Cardiac fibroblast (primary cell): Measurements from ENCODE around the gene ARID1B.

Experiments
- DNase-seq, 2 donors: peaks; one replicate each; pipeline versions ENCODE4 v3.0.0 to v3.0.0-alpha.2; 2010; ENCODE audit warnings: low read depth in 2 of 2
- H3K4me3 ChIP-seq, 2 donors: replicated peaks in 1 of 2; 1 replicate in 1 of 2; 2 replicates in 1 of 2; pipeline ENCODE4 v1.5.1; 2011; ENCODE audit warnings: low read depth in 2 of 2, low read length in 2 of 2, mild to moderate bottlenecking in 2 of 2, moderate library complexity in 1 of 2
- CTCF ChIP-seq: IDR thresholded peaks from one replicate; pipeline ENCODE4 v1.5.1; 2011; ENCODE audit warnings: low read depth, mild to moderate bottlenecking, low read length, inconsistent platforms

The ARID1B gene

GRCh38 chr6:156879186-156879585 lies 102.0 kb downstream of the ARID1B start:
- no peak overlapping the region for H3K4me3 ChIP-seq
- DNase-seq: no peak
- no peak for TF ChIP-seq CTCF

DNA sequence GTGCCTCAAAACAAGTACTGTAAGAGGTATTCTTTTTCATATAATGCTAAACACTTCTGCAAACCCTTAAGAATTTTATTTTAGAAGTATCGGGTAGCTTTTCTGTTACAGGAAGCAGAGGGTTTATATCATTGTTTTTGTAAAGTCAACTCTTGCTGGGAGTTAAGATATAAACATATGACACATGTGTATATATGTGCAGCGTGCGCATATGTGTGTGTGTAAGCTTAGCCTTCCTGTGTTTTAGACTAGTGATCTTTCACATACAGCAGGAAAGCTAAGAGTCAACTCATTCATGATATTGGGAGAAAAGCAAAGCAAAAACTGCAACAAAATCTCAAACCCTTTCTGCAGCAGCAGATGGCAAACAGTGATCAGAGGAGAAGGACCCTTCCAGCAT lies 102.4 kb downstream of the ARID1B start:
- no peak for TF ChIP-seq CTCF
- DNase-seq: no peak
- H3K4me3 ChIP-seq: no peak overlapping the region

- no peak for DNase-seq
- TF ChIP-seq CTCF: no peak
- H3K4me3 ChIP-seq: no peak overlapping the region
These were observed 103.7 kb downstream of the ARID1B start for GRCh38 chr6:156880913-156881312.

- no peak overlapping the region for H3K4me3 ChIP-seq
- no peak for TF ChIP-seq CTCF
- no peak for DNase-seq
These were observed 104.8 kb downstream of the ARID1B start for GRCh38 chr6:156881687-156882629.

DNA sequence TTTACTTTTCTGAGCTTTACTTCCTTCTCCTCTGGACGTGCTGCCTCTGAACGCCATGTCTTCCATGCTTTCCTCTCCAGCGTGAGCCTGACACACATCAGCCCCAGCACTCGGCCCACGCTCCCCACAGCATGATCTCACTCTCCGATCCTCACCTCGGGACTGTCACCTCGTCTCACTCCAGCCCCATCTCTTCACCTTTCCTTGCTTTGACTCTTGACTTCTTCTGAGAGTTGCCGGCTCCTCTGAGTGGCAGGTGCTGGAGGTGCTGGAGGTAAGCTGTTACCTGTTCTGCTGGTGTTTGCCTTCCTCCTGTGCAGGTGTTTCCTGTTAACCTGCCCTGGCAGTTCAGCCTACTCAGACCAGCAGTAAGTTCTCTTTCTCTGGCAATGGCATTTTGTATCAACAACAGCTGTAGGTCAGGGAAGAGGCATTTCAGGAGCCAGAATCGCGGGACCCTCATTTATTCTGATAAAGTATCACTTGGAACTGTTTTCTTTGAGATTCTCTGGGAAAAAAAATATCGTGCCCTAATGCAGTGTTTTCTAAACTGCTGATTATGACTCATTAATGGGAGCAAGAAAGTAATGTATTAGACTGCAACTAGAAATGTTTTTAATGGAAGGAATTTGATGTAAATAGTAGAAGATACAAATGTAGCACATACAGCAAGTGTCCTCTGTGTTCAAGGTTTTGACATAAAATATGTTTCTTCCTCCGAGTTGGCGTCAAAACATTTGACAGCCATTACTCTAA lies 106.5 kb downstream of the ARID1B start:
- TF ChIP-seq CTCF: no peak
- H3K4me3 ChIP-seq: no peak overlapping the region
- DNase-seq: no peak

DNA sequence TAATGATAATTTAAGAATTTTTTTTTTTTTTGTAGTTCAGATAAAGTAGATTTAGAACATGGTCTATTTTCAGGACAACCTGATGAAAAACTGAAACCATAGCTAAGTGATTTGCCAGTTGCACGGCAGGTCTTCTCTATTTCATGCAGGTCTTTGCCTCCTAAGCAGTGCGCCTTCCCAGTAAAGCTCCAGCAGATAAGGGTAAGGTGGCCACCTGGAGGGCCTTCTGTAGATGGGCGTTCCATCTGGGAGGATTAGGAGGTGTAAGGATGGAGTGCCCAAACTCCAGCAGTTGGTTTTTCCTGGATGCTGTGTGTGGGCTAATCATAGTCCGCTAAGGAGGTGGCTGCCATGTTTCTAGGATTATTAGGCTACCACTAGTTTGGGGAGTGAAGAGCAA lies 107.1 kb downstream of the ARID1B start:
- no peak for DNase-seq
- no peak for TF ChIP-seq CTCF
- no peak overlapping the region for H3K4me3 ChIP-seq
